ENCODE measurements around the gene BUB3. TPM values are rescaled to one million over a fixed set of nuclear protein-coding genes. Genes with fewer than 3 reads are reported as not detected.

BUB3 gene
- total and polyA plus RNA-seq, 8 donors, result 33.4 to 160 (median 62.4) TPM

DNA sequence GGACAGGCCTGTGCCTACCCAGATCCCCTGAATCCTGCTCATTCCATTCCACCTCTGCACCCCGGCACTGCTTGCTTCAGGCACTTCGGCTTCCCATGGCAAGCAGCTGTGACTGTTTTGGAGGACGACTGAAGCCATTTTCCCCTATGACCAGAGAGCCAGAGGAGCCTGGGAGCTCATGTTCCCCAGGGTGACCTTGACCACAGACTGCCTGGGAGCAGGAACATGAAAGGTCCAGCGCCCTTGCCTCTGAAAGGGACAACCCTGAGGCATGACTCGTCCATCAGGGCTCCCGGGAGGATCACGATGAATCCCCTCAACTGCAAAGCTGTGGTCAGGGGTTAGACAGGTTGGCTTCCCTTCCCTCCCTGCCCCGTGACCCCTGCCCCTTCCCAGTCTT is 35.1 kb upstream of the BUB3 start:
- Histone ChIP-seq H3K36me3 (no peaks in the 10 kb centered on the region), H3K4me1 (peaks cover 0 to 7% (median 0%) of the 10 kb centered on the region in 4 donors), H3K9me3 (no peaks in the 10 kb centered on the region), H3K27ac (no peak overlapping the region), H3K4me3 (no peak overlapping the region), H3K27me3 (peaks cover 0 to 58% (median 30%) of the 10 kb centered on the region in 3 donors)
- intact Hi-C loops (cut with DNase I; ENCODE audit: low total_unique reads), result no loop called here
- TF ChIP-seq CTCF (IDR thresholded peaks at IDR 0.05) (no peak), POLR2A (IDR thresholded peaks at IDR 0.05) (no peak), POLR2AphosphoS5 (IDR thresholded peaks at IDR 0.05) (no peak), EP300 (IDR thresholded peaks at IDR 0.05) (no peak)
- 64 to 73% (median 65%) methylated on average over 6 to 8 of the region's 8 CpGs for WGBS, 5 donors
- no peak for DNase-seq

DNA sequence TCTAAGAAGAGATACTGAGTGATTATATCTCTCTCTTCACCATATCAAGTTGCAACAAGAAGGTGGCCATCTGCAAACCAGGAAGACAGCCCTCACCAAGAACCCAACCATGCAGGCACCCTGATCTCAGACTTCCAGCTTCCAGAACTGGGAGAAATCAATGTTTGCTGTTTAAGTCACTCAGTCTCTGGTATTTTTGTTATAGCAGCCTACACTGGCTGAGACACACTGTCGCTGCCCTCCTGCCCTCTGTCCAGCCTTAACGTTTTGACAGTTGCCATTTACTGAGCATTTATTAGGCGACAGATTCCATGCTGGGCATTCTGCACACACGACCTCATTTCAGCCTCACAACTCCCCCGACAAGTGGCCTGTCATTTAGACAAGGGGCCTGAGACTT is 28.0 kb upstream of the BUB3 start:
- DNase-seq, result no peak
- no peaks in the 10 kb centered on the region for H3K36me3 ChIP-seq
- H3K27ac ChIP-seq, result no peak overlapping the region
- H3K9me3 ChIP-seq, result peaks cover 0 to 11% (median 11%) of the 10 kb centered on the region in 4 donors
- H3K4me1 ChIP-seq, result no peaks in the 10 kb centered on the region
- intact Hi-C loops (cut with DNase I; ENCODE audit: low total_unique reads), result no loop called here
- peaks cover 0 to 77% (median 39%) of the 10 kb centered on the region in 3 donors for H3K27me3 ChIP-seq
- 66 to 80% (median 79%) methylated on average over 5 of the region's 5 CpGs for WGBS, 5 donors
- no peak overlapping the region for H3K4me3 ChIP-seq
- TF ChIP-seq POLR2A (IDR thresholded peaks at IDR 0.05) (no peak), CTCF (IDR thresholded peaks at IDR 0.05) (no peak), EP300 (IDR thresholded peaks at IDR 0.05) (no peak), POLR2AphosphoS5 (IDR thresholded peaks at IDR 0.05) (no peak)

- H3K9me3 ChIP-seq, result peaks cover 0 to 11% (median 11%) of the 10 kb centered on the region in 4 donors
- peaks cover 18 to 24% (median 23%) of the 10 kb centered on the region in 4 donors for H3K4me1 ChIP-seq
- intact Hi-C loops (cut with DNase I; ENCODE audit: low total_unique reads), result no loop called here
- H3K27ac ChIP-seq, result no peak overlapping the region
- H3K4me3 ChIP-seq, result no peak overlapping the region
- H3K27me3 ChIP-seq, result peaks cover 14 to 100% (median 74%) of the 10 kb centered on the region in 3 donors
- 53 to 74% (median 69%) methylated on average over 4 of the region's 4 CpGs for WGBS, 5 donors
- no peak for DNase-seq
- H3K36me3 ChIP-seq, result no peaks in the 10 kb centered on the region
- TF ChIP-seq CTCF (IDR thresholded peaks at IDR 0.05) (no peak), POLR2AphosphoS5 (IDR thresholded peaks at IDR 0.05) (no peak), EP300 (IDR thresholded peaks at IDR 0.05) (no peak), POLR2A (IDR thresholded peaks at IDR 0.05) (no peak)
Measured at GRCh38 chr10:123129618-123130271, 24.5 kb upstream of the BUB3 start.

DNA sequence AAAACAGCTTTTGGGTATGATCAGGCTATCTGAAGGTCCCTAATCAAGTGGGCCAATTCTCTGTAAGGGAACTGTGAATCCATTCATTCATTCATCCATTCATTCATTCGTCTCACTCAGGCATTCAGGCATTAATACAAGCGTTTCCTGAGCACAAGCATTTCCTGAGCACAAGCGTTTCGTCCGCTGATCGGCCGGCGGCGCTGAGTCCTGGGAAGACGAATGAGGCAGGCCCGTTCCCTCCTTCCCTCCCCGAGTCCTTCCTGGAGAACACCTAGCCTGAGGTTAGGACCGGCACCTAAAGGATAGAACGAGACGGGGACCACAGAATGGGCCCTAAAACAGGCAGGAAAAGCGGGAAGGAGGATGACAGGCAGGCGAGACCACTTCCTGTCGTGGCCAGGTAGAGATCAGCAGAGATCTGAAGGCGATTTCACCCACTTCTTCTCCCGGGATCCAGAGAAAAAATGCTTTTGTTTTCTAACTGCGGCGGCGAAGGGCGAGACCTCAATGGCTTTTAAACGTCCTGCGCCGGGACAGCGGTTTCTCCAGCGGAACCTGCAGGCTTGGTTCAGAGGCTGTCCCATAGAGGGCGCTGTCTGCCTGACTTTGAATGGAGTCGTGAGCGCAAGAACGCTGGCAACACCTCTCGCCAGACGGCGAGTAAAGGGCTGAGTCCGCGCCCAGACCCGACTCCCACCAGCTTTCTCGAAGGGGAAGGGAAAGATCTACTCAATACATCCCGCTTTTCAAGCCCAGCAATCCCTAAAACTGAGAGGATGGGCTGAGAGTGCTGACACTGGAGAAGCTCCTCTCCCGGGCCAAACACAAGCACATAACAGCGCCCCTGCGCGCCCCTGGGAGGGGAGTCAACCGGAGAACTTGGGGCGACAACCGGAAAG is 21.4 kb upstream of the BUB3 start:
- H3K4me1 ChIP-seq, result peaks cover 49 to 55% (median 54%) of the 10 kb centered on the region in 4 donors
- peak overlapping the region in 3 of 4 donors; percentile 11 to 37 (median 19) for H3K4me3 ChIP-seq
- no peak overlapping the region for H3K27ac ChIP-seq
- peaks cover 0 to 15% (median 10%) of the 10 kb centered on the region in 4 donors for H3K9me3 ChIP-seq
- peak; percentile 88 to 94 for DNase-seq
- H3K27me3 ChIP-seq, result peaks cover 44 to 100% (median 92%) of the 10 kb centered on the region in 3 donors
- no peaks in the 10 kb centered on the region for H3K36me3 ChIP-seq
- WGBS, 5 donors, result 2 to 5% (median 2%) methylated on average over 47 to 48 of the region's 48 CpGs
- TF ChIP-seq POLR2AphosphoS5 (IDR thresholded peaks at IDR 0.05) (no peak), POLR2A (IDR thresholded peaks at IDR 0.05) (no peak), CTCF (IDR thresholded peaks at IDR 0.05) (peak in 6 of 7 experiments; percentile 48 to 91 (median 82))
- intact Hi-C loops (cut with DNase I; ENCODE audit: low total_unique reads), result no loop called here

Measured in stomach (tissue), 9 donors.